ENCODE results near the gene FCGR3A. TPM values are rescaled to one million over a fixed set of nuclear protein-coding genes. Genes with fewer than 3 reads are reported as not detected.

Gene FCGR3A
- total RNA-seq, 1 experiment from 2014 or later = not detected

- intact Hi-C loops (cut with micrococcal nuclease; ENCODE audit: unreplicated experiment) = no loop called here
- H3K27me3 ChIP-seq (replicated peaks; ENCODE audit: control insufficient read depth, insufficient read depth, low read length) = no peaks in the 10 kb centered on the region
- H3K36me3 Mint-ChIP-seq (ENCODE audit: insufficient read depth, unreplicated experiment) = no peaks in the 10 kb centered on the region
- no peaks in the 10 kb centered on the region for H3K9me3 ChIP-seq
- ChIA-PET CTCF (no interaction called here), POLR2A (no interaction called here)
- TF ChIP-seq CTCF (IDR thresholded peaks at IDR 0.05; ENCODE audit: insufficient read depth in 1 of 2, low read depth in 1 of 2, low read length in 1 of 2, severe bottlenecking in 1 of 2, unreplicated experiment in 1 of 2) = no peak
- H3K9me3 Mint-ChIP-seq (ENCODE audit: unreplicated experiment) = no peaks in the 10 kb centered on the region
- H3K4me3 Mint-ChIP-seq (ENCODE audit: unreplicated experiment) = no peak overlapping the region
- no peak overlapping the region for H3K27ac Mint-ChIP-seq (ENCODE audit: unreplicated experiment)
- peaks cover 14% of the 10 kb centered on the region for H3K27me3 Mint-ChIP-seq (ENCODE audit: insufficient read depth, unreplicated experiment)
- no peaks in the 10 kb centered on the region for H3K36me3 ChIP-seq (ENCODE audit: control insufficient read depth, insufficient read depth, low read length)
- H3K4me1 ChIP-seq = no peaks in the 10 kb centered on the region
- DNase-seq = no peak
- no peak overlapping the region for H3K4me3 ChIP-seq (ENCODE audit: low read depth, low read length)
- no peaks in the 10 kb centered on the region for H3K4me1 Mint-ChIP-seq (ENCODE audit: low read depth, unreplicated experiment)
- no TSS peak for BruUV-seq (replicated peaks)
Measured at GRCh38 chr1:161495490-161495889, 54.1 kb downstream of the FCGR3A start.

- Mint-ChIP-seq H3K27ac (ENCODE audit: unreplicated experiment) (no peak overlapping the region), H3K9me3 (ENCODE audit: unreplicated experiment) (no peaks in the 10 kb centered on the region), H3K27me3 (ENCODE audit: insufficient read depth, unreplicated experiment) (peaks cover 16% of the 10 kb centered on the region), H3K4me1 (ENCODE audit: low read depth, unreplicated experiment) (no peaks in the 10 kb centered on the region), H3K36me3 (ENCODE audit: insufficient read depth, unreplicated experiment) (no peaks in the 10 kb centered on the region), H3K4me3 (ENCODE audit: unreplicated experiment) (no peak overlapping the region)
- BruUV-seq (replicated peaks) = no TSS peak
- intact Hi-C loops (cut with micrococcal nuclease; ENCODE audit: unreplicated experiment) = no loop called here
- ChIA-PET POLR2A (no interaction called here), CTCF (no interaction called here)
- no peak for TF ChIP-seq CTCF (IDR thresholded peaks at IDR 0.05; ENCODE audit: insufficient read depth in 1 of 2, low read depth in 1 of 2, low read length in 1 of 2, severe bottlenecking in 1 of 2, unreplicated experiment in 1 of 2)
- no peak for DNase-seq
- Histone ChIP-seq H3K36me3 (ENCODE audit: control insufficient read depth, insufficient read depth, low read length) (no peaks in the 10 kb centered on the region), H3K4me1 (no peaks in the 10 kb centered on the region), H3K9me3 (no peaks in the 10 kb centered on the region), H3K27me3 (replicated peaks; ENCODE audit: control insufficient read depth, insufficient read depth, low read length) (no peaks in the 10 kb centered on the region), H3K4me3 (ENCODE audit: low read depth, low read length) (no peak overlapping the region)
Measured at GRCh38 chr1:161494091-161494735, 55.4 kb downstream of the FCGR3A start.

- H3K36me3 Mint-ChIP-seq (ENCODE audit: insufficient read depth, unreplicated experiment) = no peaks in the 10 kb centered on the region
- Histone ChIP-seq H3K4me3 (ENCODE audit: low read depth, low read length) (no peak overlapping the region), H3K9me3 (no peaks in the 10 kb centered on the region), H3K36me3 (ENCODE audit: control insufficient read depth, insufficient read depth, low read length) (no peaks in the 10 kb centered on the region), H3K4me1 (no peaks in the 10 kb centered on the region), H3K27me3 (replicated peaks; ENCODE audit: control insufficient read depth, insufficient read depth, low read length) (no peaks in the 10 kb centered on the region; the same call in 1 of the 2 replicates)
- no peak for DNase-seq
- no peak for TF ChIP-seq CTCF (IDR thresholded peaks at IDR 0.05; ENCODE audit: insufficient read depth in 1 of 2, low read depth in 1 of 2, low read length in 1 of 2, severe bottlenecking in 1 of 2, unreplicated experiment in 1 of 2)
- H3K27me3 Mint-ChIP-seq (ENCODE audit: insufficient read depth, unreplicated experiment) = peaks cover 24% of the 10 kb centered on the region
- intact Hi-C loops (cut with micrococcal nuclease; ENCODE audit: unreplicated experiment) = no loop called here
- POLR2A ChIA-PET = no interaction called here
- no peak overlapping the region for H3K4me3 Mint-ChIP-seq (ENCODE audit: unreplicated experiment)
- H3K9me3 Mint-ChIP-seq (ENCODE audit: unreplicated experiment) = no peaks in the 10 kb centered on the region
- CTCF ChIA-PET = no interaction called here
- H3K27ac Mint-ChIP-seq (ENCODE audit: unreplicated experiment) = no peak overlapping the region
- no TSS peak for BruUV-seq (replicated peaks)
- no peaks in the 10 kb centered on the region for H3K4me1 Mint-ChIP-seq (ENCODE audit: low read depth, unreplicated experiment)
Measured at GRCh38 chr1:161492827-161493226, 56.8 kb downstream of the FCGR3A start.

Other genes starting within 250 kb of the FCGR3A start
- 0.20 and 0.23 TPM in 2 replicates for gene MPZ, start 239.8 kb downstream of the FCGR3A start, total RNA-seq (2022)
- gene SDHC, start 235.4 kb downstream of the FCGR3A start, total RNA-seq (2022) = 261 and 268 TPM in 2 replicates
- gene CFAP126, start 181.9 kb downstream of the FCGR3A start, total RNA-seq (2022) = not detected in 2 replicates
- gene FCGR2A, start 44.4 kb downstream of the FCGR3A start, total RNA-seq (2022) = not detected in 2 replicates
- 0.32 and 0.60 TPM in 2 replicates for gene HSPA6, start 25.3 kb downstream of the FCGR3A start, total RNA-seq (2022)
- gene FCGR3B, start 81.4 kb upstream of the FCGR3A start, total RNA-seq (2022) = not detected in 2 replicates
- gene FCGR2B, start 113.3 kb upstream of the FCGR3A start, total RNA-seq (2022) = not detected in 2 replicates
- gene FCRLA, start 157.4 kb upstream of the FCGR3A start, total RNA-seq (2022) = not detected in 2 replicates
- 0.29 and 0.30 TPM in 2 replicates for gene FCRLB, start 171.7 kb upstream of the FCGR3A start, total RNA-seq (2022)
- 51.2 and 54.9 TPM in 2 replicates for gene DUSP12, start 200.0 kb upstream of the FCGR3A start, total RNA-seq (2022)
- gene ATF6, start 216.5 kb upstream of the FCGR3A start, total RNA-seq (2022) = 14.5 and 16.4 TPM in 2 replicates

Data from Caco-2 (cell line).